Stimulated activated CD8-positive, alpha-beta memory T cell treated with anti-CD3 and anti-CD28 coated beads, Interleukin-12 subunit alpha, Interleukin-12 subunit beta, amount 100 ng/mL, for 24 hours (primary cell): ENCODE measurements around the gene TBX1.
"Not testable (repeated sequence)": the region's sequence is repeated elsewhere in the genome, so short reads cannot be mapped to it uniquely, and the experiment has no call there.

ENCODE experiments used
- DNase-seq: peaks from one replicate; pipeline ENCODE4 v3.0.0-alpha.2; 2020; ENCODE audit errors: extremely low read depth

Gene TBX1

DNA sequence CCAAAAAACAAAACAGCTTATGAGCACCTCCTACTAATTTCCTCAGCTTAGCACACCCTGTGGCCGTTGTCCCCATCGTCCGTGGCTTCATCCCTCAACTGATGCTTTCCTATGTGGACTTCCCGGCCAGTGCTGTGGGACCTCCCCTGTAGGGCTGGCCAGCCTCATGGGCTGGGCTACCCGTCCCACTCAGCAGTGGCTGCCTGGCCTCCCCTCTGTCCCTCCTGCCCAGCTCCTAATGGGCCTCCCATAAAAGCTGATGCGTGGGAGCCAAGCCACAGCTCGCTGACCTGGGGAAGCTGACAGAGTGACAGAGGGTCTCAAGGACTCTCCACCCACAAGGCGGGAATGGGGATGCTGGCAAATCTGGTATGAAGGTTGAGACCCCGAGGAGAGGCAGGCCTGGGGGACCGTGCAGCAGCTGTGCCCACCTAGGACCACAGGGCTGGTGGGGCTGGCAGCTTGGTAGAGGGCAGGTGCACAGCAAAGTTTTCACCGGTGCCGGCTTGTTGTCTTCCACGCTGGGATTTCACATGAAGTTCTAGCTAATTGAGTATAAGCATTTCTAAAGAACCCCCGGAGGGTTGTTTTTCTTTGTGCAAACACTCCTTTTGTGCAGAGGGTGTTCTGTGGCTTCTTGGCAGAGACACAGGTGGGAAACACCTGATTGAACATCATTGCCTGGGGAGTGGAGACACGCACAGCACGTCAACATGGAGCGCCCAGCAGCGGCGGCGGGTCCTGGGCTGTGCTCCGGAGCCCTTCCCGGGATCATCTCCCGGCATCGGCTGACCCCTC is 23.2 kb downstream of the TBX1 start:
- no peak for DNase-seq

- DNase-seq = no peak
Measured at GRCh38 chr22:19784384-19785175, 24.0 kb downstream of the TBX1 start.

DNA sequence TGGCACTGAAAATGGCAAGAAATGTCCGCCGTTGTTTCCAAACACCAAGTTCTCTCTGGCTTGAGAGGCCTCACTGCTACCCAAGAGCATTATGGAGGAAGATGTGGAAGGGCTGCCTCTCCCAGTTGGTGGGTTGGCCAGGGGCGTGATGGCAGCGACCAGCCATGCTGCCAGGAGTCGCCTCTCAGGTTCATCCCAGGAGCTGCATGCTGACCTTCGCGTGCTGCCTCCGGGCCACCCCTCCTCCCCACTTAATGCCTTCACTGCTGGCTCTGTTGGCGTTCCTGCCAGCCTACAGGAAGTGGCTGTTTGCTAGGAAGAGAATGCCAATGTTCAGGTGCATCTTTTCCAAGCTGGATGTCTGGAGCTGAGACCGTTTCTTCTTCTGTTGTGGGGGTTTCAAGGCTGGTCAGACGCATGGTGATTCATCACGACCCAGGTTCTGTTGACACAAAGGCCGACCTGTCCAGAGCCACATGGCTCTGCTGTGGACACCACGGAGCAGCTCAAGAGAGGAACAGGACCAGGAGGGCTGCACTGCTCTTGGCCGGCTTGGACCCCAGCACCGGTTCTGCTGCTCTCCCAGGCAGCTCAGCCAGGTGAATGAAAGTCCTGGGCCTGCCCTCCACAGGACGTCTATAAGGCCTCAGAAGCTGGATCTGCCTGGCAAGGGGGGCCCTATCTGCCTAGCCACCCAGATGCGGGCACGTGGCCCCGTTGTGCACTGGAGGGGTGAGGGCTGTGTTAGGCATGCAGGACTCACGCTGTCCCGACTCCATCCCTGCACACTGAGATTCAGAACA is 25.1 kb downstream of the TBX1 start:
- no peak for DNase-seq

DNA sequence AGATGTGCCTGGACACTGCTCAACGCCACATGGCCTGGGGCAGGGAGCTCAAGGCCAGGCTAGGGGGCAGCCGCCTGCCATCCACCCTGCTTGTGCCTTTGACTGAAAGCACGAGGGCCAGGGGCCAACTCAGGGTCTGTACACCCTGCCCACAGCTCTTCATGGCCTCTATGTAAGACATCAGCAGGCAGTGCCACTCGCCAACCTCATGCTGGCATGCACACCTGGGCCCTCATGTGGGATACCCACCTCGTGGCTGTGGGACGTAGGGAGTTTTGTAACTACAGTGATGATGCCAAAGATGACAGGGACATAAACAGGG is 25.6 kb downstream of the TBX1 start:
- DNase-seq = no peak

GRCh38 chr22:19786959-19787848 is 26.6 kb downstream of the TBX1 start:
- DNase-seq = no peak

GRCh38 chr22:19787849-19788141 is 27.2 kb downstream of the TBX1 start:
- DNase-seq = no peak

- DNase-seq = no peak
Measured at GRCh38 chr22:19788661-19789225, 28.2 kb downstream of the TBX1 start.

GRCh38 chr22:19789406-19789805 is 28.8 kb downstream of the TBX1 start:
- no peak for DNase-seq

DNA sequence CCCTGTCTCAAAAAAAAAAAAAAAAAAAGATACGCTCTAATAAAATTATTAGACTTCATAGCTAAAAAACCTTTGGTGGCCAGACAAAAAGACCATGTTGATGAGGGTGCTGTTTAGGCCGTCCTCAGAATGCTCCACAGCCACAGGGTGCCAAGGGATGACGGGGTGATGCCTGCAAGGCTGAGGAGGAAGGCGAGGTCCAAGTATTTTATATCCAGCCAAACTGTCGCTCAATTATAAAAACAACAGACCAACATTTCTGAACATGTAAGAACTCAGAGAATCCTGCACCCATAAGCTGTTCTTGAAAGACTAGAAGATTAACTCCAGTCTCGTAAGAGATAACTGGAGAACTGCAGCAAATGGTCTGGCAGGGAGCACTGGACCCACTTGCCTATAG is 29.2 kb downstream of the TBX1 start:
- DNase-seq = no peak

GRCh38 chr22:19791243-19791642 is 30.7 kb downstream of the TBX1 start:
- DNase-seq = no peak

- no peak for DNase-seq
Measured at GRCh38 chr22:19791894-19792293, 31.3 kb downstream of the TBX1 start.

DNA sequence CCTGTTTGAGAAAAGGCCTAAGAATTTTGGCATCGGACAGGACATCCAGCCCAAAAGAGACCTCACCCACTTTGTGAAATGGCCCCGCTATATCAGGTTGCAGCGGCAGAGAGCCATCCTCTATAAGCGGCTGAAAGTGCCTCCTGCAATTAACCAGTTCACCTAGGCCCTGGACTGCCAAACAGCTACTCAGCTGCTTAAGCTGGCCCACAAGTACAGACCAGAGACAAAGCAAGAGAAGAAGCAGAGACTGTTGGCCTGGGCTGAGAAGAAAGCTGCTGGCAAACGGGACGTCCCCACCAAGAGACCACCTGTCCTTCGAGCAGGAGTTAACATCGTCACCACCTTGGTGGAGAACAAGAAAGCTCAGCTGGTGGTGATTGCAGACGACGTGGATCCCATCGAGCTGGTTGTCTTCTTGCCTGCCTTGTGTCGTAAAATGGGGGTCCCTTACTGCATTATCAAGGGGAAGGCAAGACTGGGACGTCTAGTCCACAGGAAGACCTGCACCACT is 31.9 kb downstream of the TBX1 start:
- DNase-seq = not testable (repeated sequence)

GRCh38 chr22:19793161-19793560 is 32.6 kb downstream of the TBX1 start:
- DNase-seq = no peak

DNA sequence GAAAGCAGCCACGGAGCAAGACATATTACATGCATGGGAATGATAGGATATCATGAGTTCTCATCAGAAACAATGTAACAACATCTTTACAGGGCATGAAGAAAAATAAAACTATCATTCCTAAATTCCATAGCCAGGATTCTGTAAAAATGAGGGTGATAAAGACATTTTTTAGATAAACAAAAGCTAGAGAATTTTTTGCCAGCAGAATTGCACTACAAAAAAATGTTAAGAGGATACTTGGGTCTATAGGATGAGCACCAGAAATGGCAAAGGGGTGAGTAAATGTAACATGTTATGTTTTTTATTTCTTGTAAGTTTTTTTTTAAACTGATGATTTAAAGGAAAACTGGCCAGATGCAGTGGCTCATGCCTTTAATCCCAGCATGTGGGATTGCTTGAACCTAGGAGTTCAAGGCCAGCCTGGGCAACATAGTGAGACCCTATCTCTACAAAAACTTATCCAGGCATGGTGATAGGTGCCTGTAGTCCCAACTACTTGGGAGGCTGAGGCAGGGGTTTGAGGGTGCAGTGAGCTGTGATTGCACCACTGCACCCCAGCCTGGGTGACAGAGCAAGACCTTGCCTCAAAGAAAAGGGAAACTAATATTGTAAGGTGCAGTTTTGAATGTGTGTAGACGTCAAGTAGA is 33.2 kb downstream of the TBX1 start:
- no peak for DNase-seq

DNA sequence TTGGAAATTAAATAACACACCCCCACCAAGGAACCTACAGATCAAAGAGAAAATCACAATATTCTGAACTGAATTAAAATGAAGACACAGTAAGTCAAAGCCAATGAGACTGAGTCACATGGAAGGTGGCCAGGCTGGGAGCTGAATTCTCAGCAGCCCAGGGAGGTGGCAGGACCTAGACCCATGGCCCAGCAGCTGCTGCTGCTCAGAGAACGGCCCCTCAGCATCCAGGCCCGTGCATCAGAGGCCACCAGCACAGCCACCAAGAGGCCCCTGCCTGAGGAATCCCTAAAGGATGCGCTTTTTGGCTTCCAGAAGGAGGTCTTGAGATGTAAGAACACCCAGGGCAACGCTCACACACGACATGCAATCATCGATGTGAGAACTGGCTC is 35.0 kb downstream of the TBX1 start:
- DNase-seq = no peak

DNA sequence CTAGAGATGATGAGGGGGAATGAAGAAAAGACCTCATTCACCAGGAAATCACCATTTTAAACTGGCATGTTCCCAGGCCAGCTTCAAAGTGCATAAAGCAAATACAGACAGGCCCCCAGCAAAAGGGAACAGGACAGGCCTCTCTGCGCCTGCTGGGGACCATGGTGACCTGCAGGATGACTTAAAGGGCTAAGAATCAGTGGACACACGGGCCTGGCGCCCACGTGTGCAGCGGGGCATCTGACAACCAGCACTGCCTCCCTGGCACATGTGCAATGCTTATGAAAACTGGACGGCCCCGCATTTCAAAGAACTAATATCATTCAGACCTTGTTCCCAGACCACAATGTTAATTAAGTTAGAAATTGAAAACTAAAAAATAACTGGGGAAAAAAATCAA is 35.6 kb downstream of the TBX1 start:
- DNase-seq = no peak

DNA sequence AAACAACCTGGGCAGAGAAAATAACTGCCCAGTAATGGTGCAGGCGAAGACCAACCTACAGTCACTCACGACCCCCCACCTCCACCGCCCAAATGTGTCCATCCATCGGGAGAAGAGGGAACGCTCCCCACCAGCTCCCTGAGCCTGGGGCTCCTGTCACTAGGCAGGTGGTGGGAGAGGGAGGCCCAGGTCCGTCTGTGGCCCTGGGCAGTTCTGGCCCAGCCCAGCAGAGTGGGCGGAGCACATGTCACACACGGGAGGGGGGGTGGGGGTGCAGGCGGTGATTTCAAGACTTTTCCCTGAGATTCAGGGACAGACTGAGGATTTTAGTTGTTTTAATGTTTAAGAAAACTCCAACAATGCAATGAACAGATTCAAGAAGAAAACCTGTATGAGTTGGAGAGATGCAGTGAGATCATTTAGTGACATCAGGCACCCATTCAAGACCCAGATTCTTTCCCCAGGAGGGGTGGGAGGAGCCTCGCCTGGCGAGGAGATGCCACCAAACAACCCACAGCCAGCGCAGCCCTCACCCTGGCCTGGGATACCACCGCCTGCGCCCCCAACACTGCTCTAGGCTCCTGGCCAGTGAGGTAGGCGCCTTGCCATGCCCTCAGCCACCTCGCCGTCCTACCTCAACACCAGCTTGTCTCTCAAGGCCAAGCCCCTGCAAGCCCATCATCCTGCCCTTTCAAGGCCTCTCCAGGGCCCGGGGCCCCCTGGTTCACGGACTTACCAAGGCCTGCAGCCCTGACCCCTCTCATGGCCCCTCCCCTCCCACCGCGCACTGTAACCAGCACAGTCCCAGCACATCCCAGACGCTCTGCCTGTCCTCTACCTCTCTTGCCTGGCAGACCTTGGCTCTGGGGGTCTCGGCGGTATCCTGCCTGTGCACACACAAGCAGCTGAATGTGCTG is 36.8 kb downstream of the TBX1 start:
- no peak for DNase-seq

DNA sequence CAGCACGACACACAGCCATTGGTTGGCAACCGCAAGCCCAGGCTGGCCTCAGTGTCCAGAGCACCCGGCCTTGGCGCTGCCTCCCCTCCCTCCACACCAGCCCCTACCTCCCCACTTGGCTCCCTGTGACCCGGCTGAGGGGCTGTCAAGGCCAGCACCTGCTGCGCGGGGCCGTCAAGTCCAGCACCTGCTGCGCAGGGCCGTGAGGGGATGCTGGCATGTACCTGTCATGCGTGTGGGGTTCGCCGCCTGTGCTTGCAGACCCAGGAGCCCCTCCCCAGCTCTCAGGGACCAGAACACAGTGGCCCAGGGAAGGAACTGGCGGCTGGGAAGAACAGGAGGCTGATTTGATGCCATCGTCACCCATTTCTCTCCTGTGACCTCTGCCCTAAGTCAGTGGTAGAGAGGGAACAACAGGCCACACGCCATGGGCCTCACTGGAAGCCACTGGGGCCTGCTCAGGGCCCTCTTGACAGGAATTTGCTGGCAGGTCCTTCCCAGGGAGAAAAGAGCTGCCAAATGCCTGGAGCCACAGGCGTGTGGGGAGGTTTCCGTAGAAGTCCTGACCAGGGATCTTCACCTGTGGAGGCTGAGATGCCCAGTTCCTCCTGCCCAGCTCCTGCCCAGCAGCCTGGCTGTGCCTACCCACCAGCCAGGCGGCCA is 37.6 kb downstream of the TBX1 start:
- DNase-seq = no peak

- no peak for DNase-seq
Measured at GRCh38 chr22:19798891-19799293, 38.3 kb downstream of the TBX1 start.
